Choroid plexus epithelial cell (primary cell): Measurements from ENCODE around the gene INHBE.
A peak's percentile ranks its signal among the peaks of the same experiment; 100 is the strongest.
"Not testable (repeated sequence)": the region's sequence is repeated elsewhere in the genome, so short reads cannot be mapped to it uniquely, and the experiment has no call there.

ENCODE experiments used
- DNase-seq: peaks from one replicate; pipeline ENCODE4 v3.0.0-alpha.2; 2010; ENCODE audit warnings: low read depth
- H3K4me3 ChIP-seq: 2 replicates; pipeline ENCODE4 v1.5.1; 2011; ENCODE audit warnings: low read depth, mild to moderate bottlenecking, control low read depth, low read length, moderate library complexity
- CTCF ChIP-seq: conservative IDR thresholded peaks from 2 replicates; pipeline ENCODE4 v1.5.1; 2011; ENCODE audit warnings: low read depth, mild to moderate bottlenecking, control low read depth, inconsistent platforms, low read length, moderate library complexity

The INHBE gene

DNA sequence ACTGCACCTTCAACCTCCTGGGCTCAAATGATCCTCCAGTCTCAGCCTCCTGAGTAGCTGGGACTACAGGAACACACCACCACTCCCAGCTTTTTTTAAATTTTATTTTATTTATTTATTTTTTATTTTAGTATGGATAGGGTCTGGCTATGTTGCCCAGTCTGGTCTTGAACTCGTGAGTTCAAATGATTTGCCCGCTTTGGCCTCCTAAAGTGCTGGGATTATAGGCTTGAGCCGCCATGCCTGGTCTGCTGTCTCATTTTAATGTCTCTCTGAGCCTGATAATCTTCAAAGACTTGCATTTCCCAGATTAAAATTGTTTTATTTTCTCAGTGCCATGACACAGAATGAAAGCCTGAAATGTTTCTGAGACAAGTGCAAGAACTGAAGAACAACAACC, 21.7 kb upstream of the INHBE start:
- H3K4me3 ChIP-seq: no peak overlapping the region
- TF ChIP-seq CTCF: no peak
- DNase-seq: no peak

DNA sequence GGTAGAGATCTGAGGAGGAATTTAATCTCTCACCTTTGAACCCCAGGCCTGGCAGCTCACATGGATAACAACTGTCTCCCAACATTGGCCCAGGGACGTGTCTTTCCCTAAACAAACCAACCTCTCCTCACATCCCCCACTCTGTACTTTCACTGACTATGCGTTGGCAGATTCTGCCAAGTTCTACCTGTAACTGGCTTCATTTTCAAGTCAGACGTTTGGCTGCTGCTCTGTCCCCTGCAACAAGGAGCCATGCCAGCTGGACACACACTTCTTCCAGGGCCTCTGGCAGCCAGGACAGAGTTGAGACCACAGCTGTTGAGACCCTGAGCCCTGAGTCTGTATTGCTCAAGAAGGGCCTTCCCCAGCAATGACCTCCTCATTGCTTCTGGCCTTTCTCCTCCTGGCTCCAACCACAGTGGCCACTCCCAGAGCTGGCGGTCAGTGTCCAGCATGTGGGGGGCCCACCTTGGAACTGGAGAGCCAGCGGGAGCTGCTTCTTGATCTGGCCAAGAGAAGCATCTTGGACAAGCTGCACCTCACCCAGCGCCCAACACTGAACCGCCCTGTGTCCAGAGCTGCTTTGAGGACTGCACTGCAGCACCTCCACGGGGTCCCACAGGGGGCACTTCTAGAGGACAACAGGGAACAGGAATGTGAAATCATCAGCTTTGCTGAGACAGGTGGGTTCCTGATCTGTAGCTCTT, 20.4 kb upstream of the INHBE start, which contains the start of gene INHBC:
Gene INHBC (plus strand): TSS at position 268 of the 707 bp plus-strand sequence. CDS start 103 bp downstream, at position 371.
- peak; percentile 44 for DNase-seq
- TF ChIP-seq CTCF: no peak
- H3K4me3 ChIP-seq: no peak within 1 kb of the TSS

DNA sequence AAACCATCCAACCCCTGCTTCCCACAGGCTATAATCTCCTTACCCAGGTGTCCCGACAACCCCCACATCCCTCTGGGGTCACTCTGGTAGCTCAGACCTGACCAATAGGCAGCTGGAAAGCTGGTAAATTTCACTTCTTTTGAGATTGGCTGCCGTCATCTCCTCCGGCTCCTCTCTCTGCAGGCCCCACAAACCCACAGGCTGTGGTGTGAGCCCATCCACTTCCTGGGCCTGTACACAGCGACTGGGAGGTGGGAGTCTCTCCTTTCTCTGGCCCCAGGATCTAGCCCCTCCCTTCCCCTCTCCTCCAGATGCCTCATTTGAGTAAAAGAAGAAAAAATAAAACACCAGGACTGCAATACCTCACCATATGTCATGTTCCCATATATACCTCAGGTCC, 19.8 kb upstream of the INHBE start:
- no peak overlapping the region for H3K4me3 ChIP-seq
- TF ChIP-seq CTCF: no peak
- no peak for DNase-seq

DNA sequence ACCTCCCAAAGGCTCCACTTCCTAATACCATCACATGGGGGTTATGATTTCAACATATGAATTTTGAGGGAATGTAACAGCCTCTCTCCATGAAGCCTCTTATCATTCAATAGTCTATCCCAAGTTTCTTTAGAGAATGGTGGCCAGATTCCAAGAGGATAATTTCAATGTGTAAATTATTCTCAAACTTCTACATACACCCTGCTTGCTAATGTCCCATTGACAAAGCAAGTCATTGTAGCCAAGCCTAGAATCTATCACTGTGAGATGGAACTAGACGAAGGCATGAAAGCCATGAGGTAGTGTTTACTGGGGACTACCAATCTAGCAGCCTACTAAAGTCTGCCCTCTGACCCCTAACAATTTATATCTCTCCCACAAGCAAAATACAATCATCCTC, 16.7 kb upstream of the INHBE start:
- no peak overlapping the region for H3K4me3 ChIP-seq
- no peak for DNase-seq
- no peak for TF ChIP-seq CTCF

DNA sequence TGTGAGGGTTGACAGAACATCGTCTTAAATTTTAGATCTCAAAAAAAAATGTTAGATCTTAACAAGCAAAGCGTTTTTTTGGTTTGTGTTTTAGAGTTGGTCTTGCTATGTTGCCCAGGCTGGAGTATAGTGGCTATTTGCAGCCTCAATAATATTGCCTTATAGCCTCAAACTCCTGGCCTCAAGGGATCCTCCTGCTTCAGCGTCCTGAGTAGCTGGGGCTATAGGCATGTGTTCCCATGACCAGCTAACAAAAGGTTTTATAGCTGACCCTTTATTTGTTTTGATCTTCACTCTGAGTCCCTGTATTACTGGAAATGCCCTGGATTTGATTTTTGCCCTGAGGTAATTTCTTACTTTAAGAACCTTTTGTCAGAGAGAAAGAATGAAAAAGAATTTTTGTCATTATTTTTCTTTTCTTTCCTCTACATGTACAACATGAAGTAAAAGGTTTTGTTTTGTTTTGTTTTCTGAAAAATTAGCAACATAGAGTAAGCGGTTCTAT, 15.3 kb upstream of the INHBE start:
- no peak overlapping the region for H3K4me3 ChIP-seq
- TF ChIP-seq CTCF: no peak
- no peak for DNase-seq

- DNase-seq, H3K4me3 ChIP-seq: not testable (repeated sequence)
Observed at GRCh38 chr12:57441393-57441792, 13.7 kb upstream of the INHBE start.

DNA sequence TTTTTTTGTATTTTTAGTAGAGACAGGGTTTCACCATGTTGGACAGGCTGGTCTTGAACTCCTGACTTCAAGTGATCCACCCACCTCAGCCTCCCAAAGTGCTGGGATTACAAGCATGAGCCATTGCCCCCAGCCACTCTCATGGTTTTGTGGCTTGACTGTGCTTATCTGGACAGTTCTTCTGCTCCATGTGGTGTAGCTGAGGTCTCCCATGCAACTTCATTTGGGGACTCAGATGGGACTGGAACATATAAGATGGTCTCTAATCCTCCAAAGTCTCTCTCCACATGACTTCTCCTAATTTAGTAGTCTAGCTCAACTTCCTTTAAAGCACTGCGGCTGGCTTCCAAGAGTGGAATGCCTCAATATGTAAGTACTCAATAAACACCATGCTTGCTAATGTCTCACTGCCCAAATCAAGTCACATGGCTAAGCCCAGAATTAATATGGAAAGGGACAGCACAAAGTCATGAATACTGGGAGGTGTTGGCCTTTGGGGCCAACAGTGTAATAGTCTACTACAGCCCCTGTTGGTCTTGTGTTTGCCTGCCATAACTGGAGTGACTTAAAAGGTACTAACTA, 13.2 kb upstream of the INHBE start:
- H3K4me3 ChIP-seq: no peak overlapping the region
- DNase-seq: no peak
- no peak for TF ChIP-seq CTCF

- not testable (repeated sequence) for DNase-seq, H3K4me3 ChIP-seq
Observed at GRCh38 chr12:57444337-57444736, 10.8 kb upstream of the INHBE start.
